HG03378 (cell line): ENCODE results near the gene PSAP.

Source experiments
- ATAC-seq: cut with Tn5 transposase; IDR thresholded peaks from one replicate; pipeline ENCODE4 v1.9.1; 2021; ENCODE audit warnings: mild to moderate bottlenecking, moderate library complexity; ENCODE audit not compliant: unreplicated experiment

PSAP gene

GRCh38 chr10:71845410-71846405 lies 5.3 kb downstream of the PSAP start:
- no peak for ATAC-seq

- no peak for ATAC-seq
Measured at GRCh38 chr10:71844695-71845094, 6.4 kb downstream of the PSAP start.

- ATAC-seq, result no peak
Measured at GRCh38 chr10:71844084-71844483, 7.0 kb downstream of the PSAP start.

- ATAC-seq, result no peak
Measured at GRCh38 chr10:71842856-71843686, 8.0 kb downstream of the PSAP start.

- ATAC-seq, result no peak
Measured at GRCh38 chr10:71842422-71842821, 8.6 kb downstream of the PSAP start.

- ATAC-seq, result no peak
Measured at GRCh38 chr10:71840958-71841335, 10.1 kb downstream of the PSAP start.

GRCh38 chr10:71840177-71840957 lies 10.7 kb downstream of the PSAP start:
- ATAC-seq, result no peak

GRCh38 chr10:71838264-71839211 lies 12.5 kb downstream of the PSAP start:
- ATAC-seq, result no peak

- ATAC-seq, result no peak
Measured at GRCh38 chr10:71837098-71837827, 13.8 kb downstream of the PSAP start.

GRCh38 chr10:71836596-71836974 lies 14.5 kb downstream of the PSAP start:
- ATAC-seq, result peak; percentile 24

- peak; percentile 87 for ATAC-seq
Measured at GRCh38 chr10:71835671-71836595, 15.1 kb downstream of the PSAP start.

GRCh38 chr10:71834343-71834674 lies 16.7 kb downstream of the PSAP start:
- ATAC-seq, result no peak

GRCh38 chr10:71833451-71834342 lies 17.4 kb downstream of the PSAP start:
- no peak for ATAC-seq

GRCh38 chr10:71832967-71833366 lies 18.1 kb downstream of the PSAP start:
- ATAC-seq, result no peak

GRCh38 chr10:71831646-71832552 lies 19.2 kb downstream of the PSAP start:
- ATAC-seq, result no peak

- no peak for ATAC-seq
Measured at GRCh38 chr10:71830726-71831125, 20.3 kb downstream of the PSAP start.
